D721Med (cell line): ENCODE results near the gene AR.

Source experiments
- DNase-seq: peaks from one replicate; pipeline ENCODE4 v3.0.0; 2011; ENCODE audit warnings: low spot score; ENCODE audit not compliant: insufficient read length
- FAIRE-seq: peaks from 2 replicates; lab custom pipeline; 2011; peaks lifted over from hg19 to GRCh38; lab: Jason Lieb, UNC
- TF ChIP-seq, protein P1 (sequence below): IDR thresholded peaks from 2 replicates; pipeline ENCODE4 v1.5.1; 2012; ENCODE audit warnings: mild to moderate bottlenecking, control low read depth; ENCODE audit not compliant: insufficient read depth; ENCODE audit errors: missing control alignments

AR gene

DNA sequence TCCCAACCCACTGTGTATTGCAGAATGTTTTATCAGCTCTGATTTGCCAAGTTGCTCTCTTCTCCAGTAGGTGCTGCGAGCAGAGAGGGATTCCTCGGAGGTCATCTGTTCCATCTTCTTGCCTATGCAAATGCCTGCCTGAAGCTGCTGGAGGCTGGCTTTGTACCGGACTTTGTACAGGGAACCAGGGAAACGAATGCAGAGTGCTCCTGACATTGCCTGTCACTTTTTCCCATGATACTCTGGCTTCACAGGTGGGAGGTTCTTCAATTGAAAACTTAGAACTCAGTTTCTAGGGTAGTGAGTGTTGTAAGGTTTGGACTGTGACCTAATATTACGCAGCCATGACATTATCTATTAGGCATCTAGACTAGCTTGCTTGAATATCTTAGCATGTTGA is 24.9 kb downstream of the AR start:
- no peak for FAIRE-seq

DNA sequence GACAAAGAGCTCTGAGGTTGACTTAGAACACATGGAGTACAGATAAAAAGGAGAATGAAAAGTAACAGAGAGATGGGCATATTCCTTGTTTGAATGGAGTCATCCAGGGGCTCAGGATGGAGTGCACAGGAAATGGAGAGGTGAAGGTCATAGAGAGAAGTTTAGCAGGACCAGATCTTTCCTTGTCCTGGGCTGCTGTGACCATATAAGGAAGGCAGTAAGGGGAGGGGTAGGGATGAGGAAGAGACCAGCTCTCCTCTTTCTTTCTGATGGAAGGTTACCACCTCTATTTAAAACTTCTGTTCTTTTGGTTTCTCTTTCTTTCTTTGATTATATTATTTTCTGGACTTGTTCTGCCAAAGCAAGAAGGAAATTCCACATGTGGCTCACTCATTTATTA is 27.0 kb downstream of the AR start:
- DNase-seq (no peak), FAIRE-seq (no peak)
- TF ChIP-seq, protein P1, sequence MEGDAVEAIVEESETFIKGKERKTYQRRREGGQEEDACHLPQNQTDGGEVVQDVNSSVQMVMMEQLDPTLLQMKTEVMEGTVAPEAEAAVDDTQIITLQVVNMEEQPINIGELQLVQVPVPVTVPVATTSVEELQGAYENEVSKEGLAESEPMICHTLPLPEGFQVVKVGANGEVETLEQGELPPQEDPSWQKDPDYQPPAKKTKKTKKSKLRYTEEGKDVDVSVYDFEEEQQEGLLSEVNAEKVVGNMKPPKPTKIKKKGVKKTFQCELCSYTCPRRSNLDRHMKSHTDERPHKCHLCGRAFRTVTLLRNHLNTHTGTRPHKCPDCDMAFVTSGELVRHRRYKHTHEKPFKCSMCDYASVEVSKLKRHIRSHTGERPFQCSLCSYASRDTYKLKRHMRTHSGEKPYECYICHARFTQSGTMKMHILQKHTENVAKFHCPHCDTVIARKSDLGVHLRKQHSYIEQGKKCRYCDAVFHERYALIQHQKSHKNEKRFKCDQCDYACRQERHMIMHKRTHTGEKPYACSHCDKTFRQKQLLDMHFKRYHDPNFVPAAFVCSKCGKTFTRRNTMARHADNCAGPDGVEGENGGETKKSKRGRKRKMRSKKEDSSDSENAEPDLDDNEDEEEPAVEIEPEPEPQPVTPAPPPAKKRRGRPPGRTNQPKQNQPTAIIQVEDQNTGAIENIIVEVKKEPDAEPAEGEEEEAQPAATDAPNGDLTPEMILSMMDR: no peak

More for the DNA sequence above, 24.9 kb downstream of the AR start:
- TF ChIP-seq, protein P1: no peak
- no peak for DNase-seq

DNA sequence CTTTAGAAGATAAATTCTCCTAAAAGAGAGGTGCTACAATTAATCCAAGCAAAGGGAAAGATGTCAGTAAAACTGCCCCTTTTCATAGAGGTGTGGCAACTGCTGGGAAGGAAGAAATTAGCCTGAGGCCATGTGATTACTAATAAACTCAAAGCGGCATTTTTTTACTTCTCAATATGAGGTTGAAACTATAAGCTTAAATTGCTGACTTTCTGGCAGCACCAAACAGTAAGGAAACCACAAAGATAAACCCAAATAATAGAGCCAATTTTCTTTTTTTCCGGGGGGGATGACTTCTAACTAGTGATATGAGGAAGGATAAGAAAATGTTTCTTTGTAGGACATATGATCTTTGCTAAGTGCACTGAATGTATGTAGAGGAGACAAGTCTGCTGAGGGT is 30.9 kb downstream of the AR start:
- FAIRE-seq (no peak), DNase-seq (no peak)
- TF ChIP-seq, protein P1: no peak

DNA sequence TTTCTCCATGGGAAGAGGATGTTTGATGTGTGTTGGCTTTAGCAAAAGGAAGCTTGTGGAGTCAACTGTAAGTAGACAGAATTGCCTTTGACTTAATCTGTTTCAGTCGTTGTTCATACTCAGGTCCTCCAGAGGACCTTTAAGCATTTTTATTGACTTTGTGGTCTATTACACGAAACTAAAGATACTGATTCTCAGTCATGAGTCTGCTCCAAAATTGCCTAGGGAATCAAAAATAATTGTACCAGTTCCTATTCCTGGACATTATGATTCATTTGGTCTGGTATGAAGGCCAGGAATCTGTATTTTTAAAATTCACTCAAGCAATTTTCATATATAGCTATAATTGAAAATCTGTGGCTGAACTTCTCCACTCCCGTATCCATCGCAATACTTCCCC is 38.6 kb downstream of the AR start:
- FAIRE-seq (no peak), DNase-seq (no peak)
- TF ChIP-seq, protein P1: no peak

DNA sequence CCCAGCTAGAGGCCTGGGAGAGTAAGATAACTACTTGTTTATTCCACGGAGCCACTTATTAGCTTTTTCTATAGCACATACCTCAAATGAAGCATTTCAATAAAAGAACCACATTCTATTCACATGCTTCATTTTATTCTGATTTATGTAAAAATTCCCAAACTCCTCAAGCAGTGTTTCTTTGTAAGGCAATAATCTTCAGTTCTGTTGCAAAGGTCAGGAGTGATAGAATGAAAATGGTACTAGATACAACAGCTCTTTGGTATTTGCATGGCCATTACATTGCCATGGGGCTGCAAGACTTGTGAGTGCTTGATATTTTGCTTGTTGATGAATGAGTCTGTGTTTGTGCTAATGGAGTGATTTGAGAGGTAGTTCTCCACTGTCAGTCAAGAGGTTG is 39.4 kb downstream of the AR start:
- DNase-seq (no peak), FAIRE-seq (no peak)
- TF ChIP-seq, protein P1: no peak

DNA sequence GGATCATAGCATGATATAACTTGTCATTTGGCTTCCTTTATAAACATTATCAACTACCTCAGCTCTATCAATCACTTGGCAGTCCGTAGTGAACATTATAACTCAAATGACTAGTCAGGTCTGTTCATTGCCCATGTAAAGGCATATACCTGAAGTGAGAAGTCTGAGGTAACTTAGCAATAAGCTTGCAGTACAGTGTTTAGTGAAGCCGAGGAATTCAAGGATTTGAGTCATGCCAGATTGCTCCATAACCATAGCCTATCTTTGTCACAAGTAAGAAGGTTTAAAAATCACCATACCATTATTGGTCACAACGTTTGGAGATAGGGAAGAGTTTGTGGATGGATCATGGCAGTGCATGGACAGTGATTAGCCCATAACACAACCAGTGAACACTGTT is 41.6 kb downstream of the AR start:
- TF ChIP-seq, protein P1: no peak
- DNase-seq (no peak), FAIRE-seq (no peak)

DNA sequence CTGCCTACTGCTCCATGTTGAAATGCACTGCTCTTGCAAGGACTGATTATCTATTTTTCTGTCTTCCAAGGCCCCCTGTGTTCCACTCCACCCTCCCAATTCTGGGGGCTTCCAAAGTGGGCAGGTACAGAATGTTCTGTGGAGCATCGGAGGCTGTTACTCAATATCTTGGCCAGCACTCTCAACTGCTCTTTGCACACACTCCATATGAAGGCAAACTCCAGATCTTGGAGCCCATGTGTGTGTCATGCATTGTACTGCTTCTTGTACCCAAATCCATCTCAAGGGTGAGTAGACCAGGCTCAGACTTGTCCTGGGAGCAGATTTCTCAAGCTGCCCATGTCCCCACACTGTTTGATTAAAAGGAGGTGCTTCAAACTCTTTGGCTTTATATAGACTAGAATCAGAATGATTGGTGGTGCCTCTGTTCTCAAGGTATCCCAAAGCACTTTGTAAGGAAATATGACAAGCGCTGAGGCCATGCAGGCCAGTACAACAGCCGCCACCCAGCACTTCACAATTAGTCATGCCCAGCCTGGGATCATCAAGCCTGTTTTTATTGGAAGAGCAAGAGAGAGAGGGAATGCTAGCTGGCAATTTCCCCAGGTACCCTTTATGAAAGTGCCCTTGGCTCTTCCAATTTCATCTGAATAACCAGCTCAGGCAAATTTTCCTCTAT is 44.3 kb downstream of the AR start:
- FAIRE-seq: no peak
- TF ChIP-seq, protein P1: no peak
- DNase-seq: no peak
